Measurements from ENCODE around the gene C19orf73.
"Not testable (repeated sequence)": the region's sequence is repeated elsewhere in the genome, so short reads cannot be mapped to it uniquely, and the experiment has no call there.

The C19orf73 gene

GRCh38 chr19:49121841-49122240, 2.9 kb upstream of the C19orf73 start:
- not testable (repeated sequence) for DNase-seq (ENCODE audit: low read depth in 2 of 2)

- DNase-seq (ENCODE audit: low read depth in 2 of 2) = no peak
Measured at GRCh38 chr19:49120868-49121267, 1.9 kb upstream of the C19orf73 start.

GRCh38 chr19:49120325-49120683, 1.4 kb upstream of the C19orf73 start:
- no peak for DNase-seq (ENCODE audit: low read depth in 2 of 2)

- no peak for DNase-seq (ENCODE audit: low read depth in 2 of 2)
Measured at GRCh38 chr19:49119411-49120324, 725 bp upstream of the C19orf73 start, which contains the start of gene PPFIA3. Gene PPFIA3 (plus strand): TSS chr19:49119544. CDS start chr19:49127874, 8,330 bp downstream.

GRCh38 chr19:49117677-49118564, 1.0 kb downstream of the C19orf73 start:
- DNase-seq (ENCODE audit: low read depth in 2 of 2) = no peak

- no peak for DNase-seq (ENCODE audit: low read depth in 2 of 2)
Measured at GRCh38 chr19:49116544-49116943, 2.4 kb downstream of the C19orf73 start.

GRCh38 chr19:49114630-49115363, 4.1 kb downstream of the C19orf73 start:
- DNase-seq (ENCODE audit: low read depth in 2 of 2) = no peak

- peak; percentile 43 to 44 for DNase-seq (ENCODE audit: low read depth in 2 of 2)
Measured at GRCh38 chr19:49113762-49114629, 4.9 kb downstream of the C19orf73 start, which contains the start of gene LIN7B. Gene LIN7B (plus strand): TSS chr19:49114370. CDS start chr19:49114405, 35 bp downstream.

GRCh38 chr19:49111218-49111998, 7.5 kb downstream of the C19orf73 start:
- no peak for DNase-seq (ENCODE audit: low read depth in 2 of 2)

- DNase-seq (ENCODE audit: low read depth in 2 of 2) = no peak
Measured at GRCh38 chr19:49110567-49110966, 8.4 kb downstream of the C19orf73 start.

GRCh38 chr19:49109569-49110233, 9.2 kb downstream of the C19orf73 start:
- no peak for DNase-seq (ENCODE audit: low read depth in 2 of 2)

- DNase-seq (ENCODE audit: low read depth in 2 of 2) = no peak
Measured at GRCh38 chr19:49109051-49109450, 9.9 kb downstream of the C19orf73 start.

GRCh38 chr19:49107625-49108459, 11.1 kb downstream of the C19orf73 start:
- no peak for DNase-seq (ENCODE audit: low read depth in 2 of 2)

- DNase-seq (ENCODE audit: low read depth in 2 of 2) = peak; percentile 34 to 41
Measured at GRCh38 chr19:49106648-49107135, 12.3 kb downstream of the C19orf73 start.

GRCh38 chr19:49104229-49104864, 14.6 kb downstream of the C19orf73 start:
- DNase-seq (ENCODE audit: low read depth in 2 of 2) = no peak

- no peak for DNase-seq (ENCODE audit: low read depth in 2 of 2)
Measured at GRCh38 chr19:49103331-49104085, 15.4 kb downstream of the C19orf73 start.

- DNase-seq (ENCODE audit: low read depth in 2 of 2) = no peak
Measured at GRCh38 chr19:49102303-49102702, 16.6 kb downstream of the C19orf73 start.

Data from stimulated activated CD8-positive, alpha-beta memory T cell treated with anti-CD3 and anti-CD28 coated beads, Interleukin-7, amount 100 ng/mL, for 1 hour (primary cell).